Ovary (tissue), 9 donors: ENCODE results near the gene DDX24. TPM values are rescaled to one million over a fixed set of nuclear protein-coding genes. Genes with fewer than 3 reads are reported as not detected.

Experiments used
- DNase-seq, 5 donors: peaks; one replicate each; pipeline ENCODE4 v3.0.0-alpha.2; 2019 to 2020
- H3K27ac ChIP-seq, 2 donors: fragments of 200-600 bp; one replicate each; pipeline versions ENCODE4 v1.5.1 to v1.8.0; 2019 to 2022
- H3K27me3 ChIP-seq: fragments of 200-600 bp; one replicate; pipeline ENCODE4 v1.8.0; 2022
- H3K36me3 ChIP-seq: fragments of 200-600 bp; sonication (generic); one replicate; pipeline ENCODE4 v1.5.1; 2019
- H3K4me1 ChIP-seq: one replicate; pipeline ENCODE4 v1.8.1; 2013; ENCODE audit warnings: mild to moderate bottlenecking, moderate library complexity; ENCODE audit not compliant: insufficient read depth
- H3K4me3 ChIP-seq: fragments of 200-600 bp; sonication (generic); one replicate; pipeline ENCODE4 v1.5.1; 2017
- H3K9me3 ChIP-seq, 2 donors: fragments of 200-600 bp in 1 of 2; sonication (generic) in 1 of 2; one replicate each; pipeline versions ENCODE4 v1.5.1 to v1.8.1; 2013 to 2019; ENCODE audit warnings: mild to moderate bottlenecking in 1 of 2, moderate library complexity in 1 of 2
- EP300 ChIP-seq: sonication (generic); formaldehyde crosslinking; IDR thresholded peaks from one replicate; pipeline ENCODE4 v1.6.1; 2017; ENCODE audit warnings: antibody characterized with exemption
- POLR2A ChIP-seq: fragments of 450-650 bp; IDR thresholded peaks from one replicate; pipeline ENCODE4 v1.6.1; 2017; ENCODE audit warnings: antibody characterized with exemption, mild to moderate bottlenecking, moderate library complexity
- WGBS, 3 donors: extraction: QIAGEN DNeasy Blood & Tissue Kit in 1 of 3; methylation state at CpG; one replicate each; pipeline versions ENCODE4 v1.1.5 to v1.1.7; 2013 to 2017; 5-methylcytosine and 5-hydroxymethylcytosine counted together
- intact Hi-C, 4 donors: fragments of 100-400 bp; cut with DNase I; formaldehyde crosslinking; loops; one replicate each; pipeline versions ENCODE4 v1.11.0 to v1.15.1; 2022 to 2023
- polyA plus RNA-seq, 2 donors: library from polyadenylated mRNA; stranded (reverse); fragments of 200-250 nt in 1 of 2; fragments of 350-450 nt in 1 of 2; fragmentation: Illumina TruSeq in 1 of 2; extraction: RNeasy Lipid Tissue Mini Kit (QIAGEN cat#74804) in 1 of 2; gene quantifications; one replicate each; pipeline ENCODE4 v1.2.3, GENCODE V29; 2013 to 2014
- total RNA-seq, 7 donors: library from RNA; depleted of rRNA in 2 of 7; stranded (reverse); fragments of >200 nt in 2 of 7; fragmentation: NEBNext Ultra II Directional in 3 of 7; extraction: Animal tissue kit (Norgen Biotek cat#: 25700) in 3 of 7; gene quantifications; one replicate each; pipeline versions ENCODE4 v1.1.0 to v1.2.4, GENCODE V29; 2016 to 2023
- TF ChIP-seq, protein P1 (sequence below), 3 donors: fragments of 450-650 bp in 2 of 3; fragments of 200-600 bp in 1 of 3; IDR thresholded peaks; one replicate each; pipeline versions ENCODE4 v1.5.1 to v1.8.0; 2016 to 2022; ENCODE audit warnings: antibody characterized with exemption in 3 of 3, mild to moderate bottlenecking in 1 of 3
- donor health status: DM: no; HTN: no; CAD: no; lungs with moderate emphysema.
- donor health status: DM: no; HTN: no; CAD: no.
- donor health status: Bipolar disorder and iron deficiency.
- donor health status: DM: yes; HTN: yes; CAD: no.
- donor health status: DM: no; HTN: no; CAD: no.
- donor health status: DM: yes; HTN: yes; CAD: no.

DDX24 gene
- total and polyA plus RNA-seq, 9 donors = 98.8 to 521 (median 233) TPM

DNA sequence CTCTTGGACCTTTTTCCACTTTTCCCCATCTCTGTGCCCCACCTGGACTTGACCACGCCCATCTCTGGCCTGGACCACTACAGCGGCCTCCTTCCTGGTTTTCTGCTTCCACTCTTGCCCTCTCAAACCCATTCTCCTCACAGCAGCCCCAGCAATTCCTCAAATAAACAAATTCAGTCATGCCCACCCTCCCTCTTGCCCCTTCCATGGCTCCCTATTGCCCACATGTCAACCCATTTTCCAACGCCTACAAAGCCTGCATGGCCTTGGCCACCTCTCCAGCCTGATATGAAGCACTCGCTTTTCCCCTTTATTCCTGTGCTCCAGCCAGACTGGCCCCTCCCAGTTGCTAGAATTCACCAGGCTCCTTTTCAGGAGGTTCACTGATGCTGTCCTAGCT, 60.7 kb downstream of the DDX24 start:
- WGBS, 3 donors = 79 to 82% (median 80%) methylated on average over 4 of the region's 4 CpGs
- intact Hi-C loops = no loop called here
- Histone ChIP-seq H3K9me3 (no peaks in the 10 kb centered on the region), H3K36me3 (no peaks in the 10 kb centered on the region), H3K27ac (no peak overlapping the region), H3K4me1 (no peaks in the 10 kb centered on the region), H3K27me3 (no peaks in the 10 kb centered on the region), H3K4me3 (no peak overlapping the region)
- DNase-seq = no peak
- TF ChIP-seq, protein P1, sequence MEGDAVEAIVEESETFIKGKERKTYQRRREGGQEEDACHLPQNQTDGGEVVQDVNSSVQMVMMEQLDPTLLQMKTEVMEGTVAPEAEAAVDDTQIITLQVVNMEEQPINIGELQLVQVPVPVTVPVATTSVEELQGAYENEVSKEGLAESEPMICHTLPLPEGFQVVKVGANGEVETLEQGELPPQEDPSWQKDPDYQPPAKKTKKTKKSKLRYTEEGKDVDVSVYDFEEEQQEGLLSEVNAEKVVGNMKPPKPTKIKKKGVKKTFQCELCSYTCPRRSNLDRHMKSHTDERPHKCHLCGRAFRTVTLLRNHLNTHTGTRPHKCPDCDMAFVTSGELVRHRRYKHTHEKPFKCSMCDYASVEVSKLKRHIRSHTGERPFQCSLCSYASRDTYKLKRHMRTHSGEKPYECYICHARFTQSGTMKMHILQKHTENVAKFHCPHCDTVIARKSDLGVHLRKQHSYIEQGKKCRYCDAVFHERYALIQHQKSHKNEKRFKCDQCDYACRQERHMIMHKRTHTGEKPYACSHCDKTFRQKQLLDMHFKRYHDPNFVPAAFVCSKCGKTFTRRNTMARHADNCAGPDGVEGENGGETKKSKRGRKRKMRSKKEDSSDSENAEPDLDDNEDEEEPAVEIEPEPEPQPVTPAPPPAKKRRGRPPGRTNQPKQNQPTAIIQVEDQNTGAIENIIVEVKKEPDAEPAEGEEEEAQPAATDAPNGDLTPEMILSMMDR (IDR thresholded peaks at IDR 0.05) = no peak
- TF ChIP-seq POLR2A (no peak), EP300 (no peak)

DNA sequence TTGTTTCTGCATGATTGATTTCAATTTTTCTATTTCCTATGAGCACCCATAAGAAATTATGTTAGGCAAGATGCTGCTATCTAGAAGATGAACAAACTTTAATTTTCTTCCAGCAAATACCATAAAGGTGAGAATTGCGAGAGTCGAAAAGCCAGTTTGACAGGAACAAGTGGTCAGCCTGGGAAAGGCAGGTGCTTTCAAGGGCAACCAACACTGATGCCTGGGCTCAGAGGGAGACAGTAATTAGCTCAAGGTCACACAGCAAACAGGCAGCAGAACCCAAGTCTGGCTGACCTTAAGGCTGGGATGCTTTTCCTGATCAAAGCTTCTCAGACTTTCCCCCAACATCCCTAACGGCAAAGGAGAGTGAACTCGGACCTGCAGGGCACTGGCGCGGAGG, 61.7 kb downstream of the DDX24 start:
- intact Hi-C loops = no loop called here
- Histone ChIP-seq H3K27ac (no peak overlapping the region), H3K27me3 (no peaks in the 10 kb centered on the region), H3K4me1 (no peaks in the 10 kb centered on the region), H3K9me3 (no peaks in the 10 kb centered on the region), H3K4me3 (no peak overlapping the region), H3K36me3 (no peaks in the 10 kb centered on the region)
- TF ChIP-seq EP300 = no peak
- TF ChIP-seq, protein P1 (IDR thresholded peaks at IDR 0.05) = no peak
- TF ChIP-seq POLR2A = no peak
- no peak for DNase-seq
- 37 to 66% (median 40%) methylated on average over 6 of the region's 6 CpGs for WGBS, 3 donors

- Histone ChIP-seq H3K36me3 (no peaks in the 10 kb centered on the region), H3K27ac (no peak overlapping the region), H3K4me3 (no peak overlapping the region), H3K4me1 (no peaks in the 10 kb centered on the region), H3K27me3 (no peaks in the 10 kb centered on the region), H3K9me3 (no peaks in the 10 kb centered on the region)
- intact Hi-C loops = no loop called here
- TF ChIP-seq POLR2A = no peak
- no peak for TF ChIP-seq EP300
- TF ChIP-seq, protein P1 (IDR thresholded peaks at IDR 0.05) = no peak
- DNase-seq = no peak
- WGBS, 3 donors = 75 to 85% (median 84%) methylated on average over 8 of the region's 8 CpGs
Measured at GRCh38 chr14:94018308-94018707, 62.7 kb downstream of the DDX24 start.

DNA sequence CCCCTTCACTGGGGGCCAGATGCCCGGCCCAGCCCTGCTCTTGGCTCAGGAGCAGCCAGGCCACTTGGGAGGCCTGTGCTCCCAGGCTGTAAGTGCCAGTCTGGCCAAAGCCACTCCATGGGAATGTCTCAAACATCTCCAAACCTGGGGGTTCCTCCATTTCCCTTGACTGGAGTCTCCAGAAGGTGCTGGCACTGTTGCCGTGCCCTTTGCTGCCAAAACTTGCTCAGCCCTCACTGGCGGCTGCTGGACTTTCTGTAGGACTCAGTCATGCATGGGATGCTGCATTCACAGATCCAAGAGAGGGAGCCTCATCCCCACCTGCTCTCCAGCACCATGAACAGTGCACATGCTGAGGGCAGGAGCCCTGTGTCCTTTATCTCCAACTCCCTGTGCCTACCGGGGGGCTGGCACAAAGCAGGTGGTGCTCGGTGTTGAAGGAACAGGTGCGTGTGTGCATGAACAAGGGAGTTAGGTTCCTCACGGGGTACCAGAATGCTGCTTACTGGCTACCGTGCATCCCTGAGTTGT, 64.5 kb downstream of the DDX24 start:
- H3K4me1 ChIP-seq = no peaks in the 10 kb centered on the region
- no peak overlapping the region for H3K4me3 ChIP-seq
- no peak for DNase-seq
- 65 to 80% (median 71%) methylated on average over 8 of the region's 8 CpGs for WGBS, 3 donors
- H3K27me3 ChIP-seq = no peaks in the 10 kb centered on the region
- H3K36me3 ChIP-seq = no peaks in the 10 kb centered on the region
- H3K9me3 ChIP-seq = no peaks in the 10 kb centered on the region
- intact Hi-C loops = no loop called here
- H3K27ac ChIP-seq = no peak overlapping the region
- TF ChIP-seq, protein P1 (IDR thresholded peaks at IDR 0.05) = no peak
- no peak for TF ChIP-seq POLR2A
- no peak for TF ChIP-seq EP300
